Duodenal mucosa (tissue), 2 donors: ENCODE measurements around the gene SPATS1.

ENCODE experiments used
- H3K27ac ChIP-seq: one replicate; pipeline ENCODE4 v1.7.0; 2013; ENCODE audit warnings: low read depth, low read length
- H3K27me3 ChIP-seq, 2 donors: one replicate each; pipeline ENCODE4 v1.7.0; 2013; ENCODE audit warnings: low read length in 2 of 2, control low read depth in 1 of 2; ENCODE audit not compliant: insufficient read depth in 2 of 2, control insufficient read depth in 1 of 2
- H3K36me3 ChIP-seq, 2 donors: one replicate each; pipeline ENCODE4 v1.7.0; 2013; ENCODE audit warnings: low read length in 2 of 2, control low read depth in 1 of 2; ENCODE audit not compliant: insufficient read depth in 2 of 2, control insufficient read depth in 1 of 2
- H3K4me1 ChIP-seq, 2 donors: one replicate each; pipeline ENCODE4 v1.7.0; 2013; ENCODE audit warnings: low read length in 2 of 2, control low read depth in 1 of 2; ENCODE audit not compliant: insufficient read depth in 2 of 2, control insufficient read depth in 1 of 2
- H3K4me3 ChIP-seq, 2 donors: one replicate each; pipeline ENCODE4 v1.7.0; 2013; ENCODE audit warnings: low read length in 2 of 2, low read depth in 1 of 2
- H3K9ac ChIP-seq, 2 donors: one replicate each; pipeline ENCODE4 v1.7.0; 2013; ENCODE audit warnings: low read length in 2 of 2, low read depth in 1 of 2
- H3K9me3 ChIP-seq, 2 donors: one replicate each; pipeline ENCODE4 v1.7.0; 2013; ENCODE audit warnings: low read length in 2 of 2, control low read depth in 1 of 2; ENCODE audit not compliant: control insufficient read depth in 1 of 2

SPATS1 gene

GRCh38 chr6:44386364-44386928 lies 44.0 kb downstream of the SPATS1 start:
- Histone ChIP-seq H3K36me3 (peaks cover 0 to 3% of the 10 kb centered on the region in 2 donors), H3K9me3 (no peaks in the 10 kb centered on the region), H3K27ac (peak overlapping the region; percentile 99), H3K9ac (peak overlapping the region; percentile 85 to 94), H3K27me3 (no peaks in the 10 kb centered on the region), H3K4me1 (peaks cover 22 to 24% of the 10 kb centered on the region in 2 donors), H3K4me3 (peak overlapping the region; percentile 87 to 91)

DNA sequence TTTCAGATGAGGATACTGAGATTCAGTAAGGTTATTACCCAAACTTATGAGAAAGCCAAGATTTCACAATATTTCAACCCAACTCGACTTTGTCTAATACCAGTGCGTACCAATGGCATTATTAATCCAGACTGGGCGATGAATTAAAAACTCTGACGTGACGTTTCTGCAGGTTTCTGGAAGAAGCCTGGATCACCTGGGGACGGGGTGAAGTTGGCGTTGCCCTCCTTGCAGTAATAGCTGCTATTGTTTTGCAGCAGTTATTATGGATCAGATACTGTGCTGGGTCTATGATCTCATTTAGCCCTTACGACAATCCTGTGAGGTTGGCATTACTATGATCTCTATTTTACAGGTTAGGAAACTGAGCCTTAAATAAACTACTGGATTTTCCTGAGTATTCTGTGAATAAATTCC lies 44.5 kb downstream of the SPATS1 start:
- peaks cover 22 to 24% of the 10 kb centered on the region in 2 donors for H3K4me1 ChIP-seq
- no peaks in the 10 kb centered on the region for H3K9me3 ChIP-seq
- peak overlapping the region; percentile 99 for H3K27ac ChIP-seq
- H3K4me3 ChIP-seq: peak overlapping the region; percentile 87 to 91
- H3K27me3 ChIP-seq: no peaks in the 10 kb centered on the region
- peaks cover 0 to 8% of the 10 kb centered on the region in 2 donors for H3K36me3 ChIP-seq
- peak overlapping the region; percentile 85 to 94 for H3K9ac ChIP-seq

DNA sequence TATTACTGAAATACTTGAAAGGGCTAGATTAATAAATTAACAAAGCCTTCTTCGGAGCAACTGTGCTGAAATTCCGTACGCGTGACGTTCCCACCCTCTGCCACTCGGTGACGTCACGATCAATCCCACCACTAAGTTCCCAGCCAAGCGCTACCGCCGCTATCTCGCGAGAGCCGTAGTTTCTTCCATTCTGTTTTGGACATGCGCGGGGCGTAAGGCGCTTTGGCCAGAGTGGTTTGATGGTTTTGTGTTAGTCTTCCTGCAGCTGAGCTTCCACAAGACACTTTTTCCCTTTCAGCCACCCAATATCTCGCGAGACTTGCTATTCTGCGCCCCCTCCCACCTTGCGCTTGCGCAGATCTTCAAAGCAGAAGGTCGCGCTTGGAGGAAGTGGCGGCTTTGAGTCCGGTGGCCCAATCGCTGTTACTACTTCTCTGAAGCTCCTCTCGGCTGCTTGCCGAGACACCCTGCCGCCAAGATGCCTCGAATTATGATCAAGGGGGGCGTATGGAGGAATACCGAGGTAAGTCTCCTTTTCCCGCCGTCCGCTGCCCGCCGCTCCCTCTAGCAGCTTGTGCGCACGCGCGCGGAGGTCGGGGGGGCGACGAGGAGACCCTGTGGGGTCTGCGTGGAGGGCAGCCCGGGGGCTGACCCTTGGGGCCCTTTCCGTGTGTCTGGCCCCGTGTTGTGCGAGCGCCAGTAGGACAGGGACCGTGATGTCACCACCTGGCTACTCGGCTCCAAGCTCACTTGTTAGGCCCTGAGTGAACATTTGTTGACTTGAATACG lies 45.1 kb downstream of the SPATS1 start, which contains the start of gene CDC5L:
Gene CDC5L, plus strand, starts transcription at position 361 of the 789 bp plus-strand sequence. Its CDS starts 118 bp downstream, at position 479.
- peak within 1 kb of the TSS; percentile 99 for H3K27ac ChIP-seq
- peaks cover 2 to 12% of the 10 kb centered on the region in 2 donors for H3K36me3 ChIP-seq
- peak within 1 kb of the TSS; percentile 85 to 94 for H3K9ac ChIP-seq
- no peaks in the 10 kb centered on the region for H3K27me3 ChIP-seq
- peak within 1 kb of the TSS; percentile 87 to 91 for H3K4me3 ChIP-seq
- H3K9me3 ChIP-seq: no peaks in the 10 kb centered on the region
- peaks cover 22 to 24% of the 10 kb centered on the region in 2 donors for H3K4me1 ChIP-seq

- no peak overlapping the region for H3K27ac ChIP-seq
- peaks cover 22 to 24% of the 10 kb centered on the region in 2 donors for H3K4me1 ChIP-seq
- peak overlapping the region; percentile 87 to 91 for H3K4me3 ChIP-seq
- peak overlapping the region; percentile 36 to 94 for H3K9ac ChIP-seq
- H3K27me3 ChIP-seq: no peaks in the 10 kb centered on the region
- H3K9me3 ChIP-seq: no peaks in the 10 kb centered on the region
- peaks cover 4 to 17% of the 10 kb centered on the region in 2 donors for H3K36me3 ChIP-seq
Observed at GRCh38 chr6:44388135-44388487, 45.7 kb downstream of the SPATS1 start.

- Histone ChIP-seq H3K9me3 (no peaks in the 10 kb centered on the region), H3K4me3 (peak overlapping the region; percentile 87 to 91), H3K27ac (no peak overlapping the region), H3K4me1 (peaks cover 22 to 24% of the 10 kb centered on the region in 2 donors), H3K36me3 (peaks cover 12 to 25% of the 10 kb centered on the region in 2 donors), H3K9ac (no peak overlapping the region), H3K27me3 (no peaks in the 10 kb centered on the region)
Observed at GRCh38 chr6:44388887-44389286, 46.4 kb downstream of the SPATS1 start.

DNA sequence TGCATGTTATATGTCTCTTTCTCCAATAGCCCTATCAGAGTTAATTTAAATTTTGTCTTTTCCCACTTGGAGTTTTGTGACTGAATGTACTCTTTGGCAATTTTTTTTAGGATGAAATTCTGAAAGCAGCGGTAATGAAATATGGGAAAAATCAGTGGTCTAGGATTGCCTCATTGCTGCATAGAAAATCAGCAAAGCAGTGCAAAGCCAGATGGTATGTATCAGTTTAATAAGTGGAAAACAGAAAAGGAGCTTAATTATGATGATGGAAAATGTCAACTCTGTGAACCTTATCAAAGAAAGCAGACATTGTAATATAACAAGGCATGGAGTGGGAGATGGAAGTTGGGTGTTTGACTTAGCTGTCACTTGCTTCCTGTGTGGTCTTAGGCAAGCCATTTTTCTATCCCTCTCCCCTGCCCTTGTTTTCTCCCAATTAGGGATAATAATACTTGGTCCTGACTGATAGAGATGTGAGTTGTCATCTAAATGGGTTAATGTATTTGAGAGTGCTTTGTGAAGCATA lies 47.8 kb downstream of the SPATS1 start:
- H3K27me3 ChIP-seq: no peaks in the 10 kb centered on the region
- peaks cover 17 to 36% of the 10 kb centered on the region in 2 donors for H3K36me3 ChIP-seq
- no peaks in the 10 kb centered on the region for H3K9me3 ChIP-seq
- no peak overlapping the region for H3K27ac ChIP-seq
- no peak overlapping the region for H3K4me3 ChIP-seq
- H3K4me1 ChIP-seq: peaks cover 22 to 24% of the 10 kb centered on the region in 2 donors
- no peak overlapping the region for H3K9ac ChIP-seq
